Endothelial cell of umbilical vein (primary cell): ENCODE results near the gene S100A16. TPM values are rescaled to one million over a fixed set of nuclear protein-coding genes. Genes with fewer than 3 reads are reported as not detected.

ENCODE experiments used
- BruUV-seq: library from RNA; stranded (reverse); fragments of 400-500 nt; replicated peaks from 2 replicates; lab custom pipeline; 2021; lab: Mats Ljungman, UMichigan
- CTCF ChIA-PET: fragments of 300-600, 350-600 bp; sonication (Branson Sonifier 250); formaldehyde crosslinking; loops from one replicate; lab custom pipeline; 2021; ENCODE audit warnings: antibody characterized with exemption, inconsistent platforms; lab: Charles Lee
- POLR2A ChIA-PET: fragments of 300-600, 350-600 bp; sonication (Branson Sonifier 250); formaldehyde crosslinking; loops from one replicate; lab custom pipeline; 2021; ENCODE audit warnings: antibody characterized with exemption, inconsistent platforms; lab: Charles Lee
- DNase-seq: peaks from one replicate; pipeline ENCODE4 v3.0.0-alpha.2; 2011; ENCODE audit warnings: low read depth, low spot score
- FAIRE-seq: peaks from 2 replicates; lab custom pipeline; 2011; peaks lifted over from hg19 to GRCh38; lab: Jason Lieb, UNC
- H2AFZ ChIP-seq: 2 replicates; pipeline ENCODE4 v1.6.0; 2012; ENCODE audit warnings: low read depth, low read length, control low read depth, inconsistent platforms
- H3K27ac ChIP-seq: 2 replicates; pipeline ENCODE4 v1.5.1; 2011; ENCODE audit warnings: low read depth, mild to moderate bottlenecking, control low read depth, low read length, moderate library complexity; ENCODE audit not compliant: insufficient read depth
- H3K27me3 ChIP-seq, 2 experiments: 2 replicates each; pipeline versions ENCODE4 v1.6.0 to v1.6.1; 2011; ENCODE audit warnings: low read length in 2 of 2, mixed read lengths in 1 of 2; ENCODE audit not compliant: control insufficient read depth in 2 of 2, insufficient read depth in 2 of 2
- H3K36me3 ChIP-seq, 2 experiments: 2 replicates in 1 of 2; 3 replicates in 1 of 2; pipeline ENCODE4 v1.5.1; 2011; ENCODE audit warnings: low read length in 2 of 2, mild to moderate bottlenecking in 1 of 2, moderate library complexity in 1 of 2; ENCODE audit not compliant: control insufficient read depth in 2 of 2, insufficient read depth in 2 of 2; ENCODE audit errors: extremely low read depth in 1 of 2
- H3K4me1 ChIP-seq: 3 replicates; pipeline ENCODE4 v1.5.1; 2011; ENCODE audit warnings: mild to moderate bottlenecking, low read length; ENCODE audit not compliant: control insufficient read depth, insufficient read depth; ENCODE audit errors: extremely low read depth
- H3K4me2 ChIP-seq: 2 replicates; pipeline ENCODE4 v1.6.1; 2011; ENCODE audit warnings: low read length, control low read depth, mixed read lengths; ENCODE audit not compliant: insufficient read depth
- H3K4me3 ChIP-seq, 3 experiments: fragments of 200-600 bp in 1 of 3; sonication (generic), shearing (Covaris generic) in 1 of 3; replicated peaks in 1 of 3; 2 replicates each; pipeline ENCODE4 v1.5.1; 2011 to 2016; ENCODE audit warnings: control low read depth in 3 of 3, low read length in 3 of 3, mild to moderate bottlenecking in 2 of 3, inconsistent platforms in 1 of 3, low read depth in 1 of 3, moderate library complexity in 1 of 3; ENCODE audit not compliant: insufficient read depth in 1 of 3
- H3K79me2 ChIP-seq: 2 replicates; pipeline ENCODE4 v1.6.0; 2012; ENCODE audit warnings: low read length, inconsistent platforms; ENCODE audit not compliant: control insufficient read depth, insufficient read depth
- H3K9ac ChIP-seq: replicated peaks from 2 replicates; pipeline ENCODE3; 2011; ENCODE audit warnings: low read length, control low read depth; ENCODE audit not compliant: insufficient read depth; ENCODE audit errors: extremely low read depth
- H3K9me1 ChIP-seq: replicated peaks from 3 replicates; pipeline ENCODE4 v1.6.0; 2011; ENCODE audit warnings: mild to moderate bottlenecking, low read length; ENCODE audit not compliant: control insufficient read depth, insufficient read depth; ENCODE audit errors: extremely low read depth
- H3K9me3 ChIP-seq: replicated peaks from 2 replicates; pipeline ENCODE4 v1.5.1; 2012; ENCODE audit warnings: low read length, inconsistent platforms; ENCODE audit not compliant: control insufficient read depth, insufficient read depth
- H4K20me1 ChIP-seq: replicated peaks from 2 replicates; pipeline ENCODE3; 2011; ENCODE audit warnings: mild to moderate bottlenecking, low read length; ENCODE audit not compliant: control insufficient read depth, insufficient read depth; ENCODE audit errors: extremely low read depth
- EZH2 ChIP-seq: IDR thresholded peaks from 2 replicates; pipeline ENCODE4 v1.6.1; 2012; ENCODE audit warnings: borderline replicate concordance, low read depth, mild to moderate bottlenecking, moderate library complexity, low read length, inconsistent platforms; ENCODE audit not compliant: severe bottlenecking
- FOS ChIP-seq: IDR thresholded peaks from 2 replicates; pipeline ENCODE4 v1.6.1; 2011; ENCODE audit warnings: mild to moderate bottlenecking, low read length, moderate library complexity, borderline replicate concordance; ENCODE audit not compliant: insufficient read depth
- GATA2 ChIP-seq: IDR thresholded peaks from 2 replicates; pipeline ENCODE4 v1.7.0; 2011; ENCODE audit warnings: low read depth, mild to moderate bottlenecking, moderate library complexity, mixed read lengths, low read length; ENCODE audit not compliant: insufficient read length, insufficient read depth
- JUN ChIP-seq: IDR thresholded peaks from 2 replicates; pipeline ENCODE4 v1.6.1; 2011; ENCODE audit warnings: borderline replicate concordance, low read depth; ENCODE audit not compliant: insufficient read length, insufficient read depth
- MYC ChIP-seq: IDR thresholded peaks from one replicate; pipeline ENCODE4 v1.6.1; 2011; ENCODE audit warnings: mild to moderate bottlenecking, low read depth, low read length
- POLR2A ChIP-seq: IDR thresholded peaks from 2 replicates; pipeline ENCODE4 v1.6.1; 2012; ENCODE audit warnings: low read depth, mild to moderate bottlenecking, control low read depth, low read length
- POLR2AphosphoS5 ChIP-seq: IDR thresholded peaks from 2 replicates; pipeline ENCODE4 v1.6.1; 2012; ENCODE audit warnings: low read depth, mild to moderate bottlenecking, control low read depth, low read length, moderate library complexity; ENCODE audit not compliant: insufficient read depth
- dilution Hi-C: fragments of 300-500 bp; cut with MboI; formaldehyde crosslinking; loops from one replicate; pipeline ENCODE4 v1.15.0; 2019; ENCODE audit warnings: low sequenced_read_pairs; ENCODE audit not compliant: extremely low pct_ligation_motif_present
- intact Hi-C: fragments of 100-400 bp; cut with micrococcal nuclease; formaldehyde crosslinking; loops from one replicate; pipeline ENCODE4 v1.10.0; 2022
- polyA plus RNA-seq, 4 experiments: library from polyadenylated mRNA; depleted of rRNA in 3 of 4; stranded (reverse) in 3 of 4; unstranded in 1 of 4; fragments of >200 nt; gene quantifications; 2 replicates each; pipeline versions ENCODE4 v1.2.1 to v1.2.3, GENCODE V29; 2011 to 2012; ENCODE audit warnings: missing spikeins in 1 of 4
- total RNA-seq: library from RNA; stranded (reverse); gene quantifications from 2 replicates; pipeline ENCODE4 v1.2.3, GENCODE V29; 2021
- TF ChIP-seq, protein P1 (sequence below): IDR thresholded peaks from 2 replicates; pipeline ENCODE4 v1.6.1; 2011; ENCODE audit not compliant: insufficient read depth, insufficient read length
- TF ChIP-seq, protein P2 (sequence below), 2 donors: IDR thresholded peaks; 1 replicate in 1 of 2; 2 replicates in 1 of 2; pipeline ENCODE4 v1.5.1; 2011; ENCODE audit warnings: low read length in 2 of 2, mild to moderate bottlenecking in 2 of 2, moderate library complexity in 2 of 2, control low read depth in 1 of 2, inconsistent platforms in 1 of 2, low read depth in 1 of 2; ENCODE audit not compliant: insufficient read depth in 1 of 2; ENCODE audit errors: extremely low read depth in 1 of 2

Gene S100A16
- total and polyA plus RNA-seq, 2 donors (not counting 3 experiments of a cell fraction or from before 2014, with no cell fraction given): 701 to 1,770 TPM

DNA sequence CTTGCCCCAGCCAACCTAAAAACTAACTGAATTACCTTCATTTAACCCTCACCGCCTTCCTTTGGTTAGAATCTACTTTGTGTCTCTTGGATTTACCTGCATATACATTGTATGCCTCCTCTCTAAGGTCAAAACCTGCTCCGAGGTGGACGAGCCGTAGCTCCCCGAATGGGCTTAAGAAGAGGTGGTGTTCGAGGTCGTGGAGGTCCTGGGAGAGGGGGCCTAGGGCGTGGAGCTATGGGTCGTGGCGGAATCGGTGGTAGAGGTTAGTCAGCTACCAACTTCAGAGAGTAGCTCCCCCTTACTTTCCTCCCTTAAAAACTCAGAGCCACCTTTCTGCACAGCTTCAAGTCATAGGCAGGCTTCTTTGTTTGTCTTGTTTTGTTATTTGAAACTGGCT is 30.2 kb upstream of the S100A16 start:
- TF ChIP-seq, protein P1, sequence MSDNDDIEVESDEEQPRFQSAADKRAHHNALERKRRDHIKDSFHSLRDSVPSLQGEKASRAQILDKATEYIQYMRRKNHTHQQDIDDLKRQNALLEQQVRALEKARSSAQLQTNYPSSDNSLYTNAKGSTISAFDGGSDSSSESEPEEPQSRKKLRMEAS: no peak
- TF ChIP-seq EZH2: no peak
- TF ChIP-seq POLR2AphosphoS5: no peak
- TF ChIP-seq, protein P2, sequence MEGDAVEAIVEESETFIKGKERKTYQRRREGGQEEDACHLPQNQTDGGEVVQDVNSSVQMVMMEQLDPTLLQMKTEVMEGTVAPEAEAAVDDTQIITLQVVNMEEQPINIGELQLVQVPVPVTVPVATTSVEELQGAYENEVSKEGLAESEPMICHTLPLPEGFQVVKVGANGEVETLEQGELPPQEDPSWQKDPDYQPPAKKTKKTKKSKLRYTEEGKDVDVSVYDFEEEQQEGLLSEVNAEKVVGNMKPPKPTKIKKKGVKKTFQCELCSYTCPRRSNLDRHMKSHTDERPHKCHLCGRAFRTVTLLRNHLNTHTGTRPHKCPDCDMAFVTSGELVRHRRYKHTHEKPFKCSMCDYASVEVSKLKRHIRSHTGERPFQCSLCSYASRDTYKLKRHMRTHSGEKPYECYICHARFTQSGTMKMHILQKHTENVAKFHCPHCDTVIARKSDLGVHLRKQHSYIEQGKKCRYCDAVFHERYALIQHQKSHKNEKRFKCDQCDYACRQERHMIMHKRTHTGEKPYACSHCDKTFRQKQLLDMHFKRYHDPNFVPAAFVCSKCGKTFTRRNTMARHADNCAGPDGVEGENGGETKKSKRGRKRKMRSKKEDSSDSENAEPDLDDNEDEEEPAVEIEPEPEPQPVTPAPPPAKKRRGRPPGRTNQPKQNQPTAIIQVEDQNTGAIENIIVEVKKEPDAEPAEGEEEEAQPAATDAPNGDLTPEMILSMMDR (IDR thresholded peaks at IDR 0.05; ENCODE audit: extremely low read depth in 1 of 2, insufficient read depth in 1 of 2, low read depth in 1 of 2, low read length in 2 of 2): no peak
- TF ChIP-seq MYC: no peak
- no peak for TF ChIP-seq FOS
- TF ChIP-seq JUN: no peak
- TF ChIP-seq POLR2A: no peak
- TF ChIP-seq GATA2: no peak
- H3K9ac ChIP-seq: no peak overlapping the region
- peaks cover 45 to 46% of the 10 kb centered on the region in 2 experiments for H3K36me3 ChIP-seq
- ChIA-PET CTCF (interaction anchor here (0.8 to 2.3 kb wide), 5 partner anchors 8 to 133 kb away, joined by 3 to 11 read pairs (median 6); partner anchors contain the start of gene S100A13), POLR2A (interaction anchor here (0.6 to 2.1 kb wide), 4 partner anchors 9 to 71 kb away, joined by 3 to 12 read pairs (median 4); partner anchors contain the start of genes CHTOP and S100A13)
- dilution Hi-C loops: no loop called here
- H3K9me3 ChIP-seq: no peaks in the 10 kb centered on the region
- peaks cover 19% of the 10 kb centered on the region for H3K79me2 ChIP-seq
- intact Hi-C loops: no loop called here
- no peaks in the 10 kb centered on the region for H3K27me3 ChIP-seq
- no peak overlapping the region for H3K4me2 ChIP-seq
- no peak overlapping the region for H2AFZ ChIP-seq
- H3K4me1 ChIP-seq: no peaks in the 10 kb centered on the region
- no peak for DNase-seq
- no peaks in the 10 kb centered on the region for H3K9me1 ChIP-seq
- H4K20me1 ChIP-seq: peaks cover 2% of the 10 kb centered on the region
- no peak overlapping the region for H3K4me3 ChIP-seq
- no TSS peak for BruUV-seq
- no peak overlapping the region for H3K27ac ChIP-seq
- no peak for FAIRE-seq
